GM21515 (cell line): ENCODE data around the gene CPT2.
A peak's percentile ranks its signal among the peaks of the same experiment; 100 is the strongest.
"Not testable (repeated sequence)": the region's sequence is repeated elsewhere in the genome, so short reads cannot be mapped to it uniquely, and the experiment has no call there.

ENCODE experiments used
- ATAC-seq: cut with Tn5 transposase; IDR thresholded peaks from one replicate; pipeline ENCODE4 v1.9.1; 2021; ENCODE audit not compliant: unreplicated experiment

The CPT2 gene

GRCh38 chr1:53182111-53182593, 14.5 kb upstream of the CPT2 start:
- ATAC-seq, result no peak

GRCh38 chr1:53182716-53183094, 13.9 kb upstream of the CPT2 start:
- ATAC-seq, result no peak

GRCh38 chr1:53183095-53183990, 13.3 kb upstream of the CPT2 start:
- ATAC-seq, result no peak

GRCh38 chr1:53185955-53186297, 10.7 kb upstream of the CPT2 start:
- not testable (repeated sequence) for ATAC-seq

- no peak for ATAC-seq
Measured at GRCh38 chr1:53186533-53186932, 10.1 kb upstream of the CPT2 start.

GRCh38 chr1:53187401-53187800, 9.2 kb upstream of the CPT2 start:
- no peak for ATAC-seq

- ATAC-seq, result no peak
Measured at GRCh38 chr1:53188099-53188498, 8.5 kb upstream of the CPT2 start.

- no peak for ATAC-seq
Measured at GRCh38 chr1:53189061-53189460, 7.6 kb upstream of the CPT2 start.

GRCh38 chr1:53190210-53190611, 6.4 kb upstream of the CPT2 start:
- no peak for ATAC-seq

GRCh38 chr1:53195246-53196016, 1.2 kb upstream of the CPT2 start:
- ATAC-seq, result no peak

GRCh38 chr1:53196017-53196484, 573 bp upstream of the CPT2 start:
- ATAC-seq, result peak; percentile 20

GRCh38 chr1:53197291-53198200, 922 bp downstream of the CPT2 start:
- no peak for ATAC-seq

GRCh38 chr1:53198241-53198651, 1.6 kb downstream of the CPT2 start:
- no peak for ATAC-seq

GRCh38 chr1:53203466-53203865, 6.8 kb downstream of the CPT2 start:
- ATAC-seq, result no peak

GRCh38 chr1:53205496-53205895, 8.9 kb downstream of the CPT2 start:
- ATAC-seq, result not testable (repeated sequence)

- not testable (repeated sequence) for ATAC-seq
Measured at GRCh38 chr1:53206083-53206685, 9.6 kb downstream of the CPT2 start.

GRCh38 chr1:53206735-53207379, 10.2 kb downstream of the CPT2 start:
- no peak for ATAC-seq

GRCh38 chr1:53207726-53208125, 11.1 kb downstream of the CPT2 start:
- no peak for ATAC-seq

- ATAC-seq, result no peak
Measured at GRCh38 chr1:53210352-53210751, 13.7 kb downstream of the CPT2 start.

GRCh38 chr1:53210954-53211353, 14.3 kb downstream of the CPT2 start:
- ATAC-seq, result no peak
